Smooth muscle cell (in vitro differentiated cells): ENCODE results near the gene PLSCR1. TPM values are rescaled to one million over a fixed set of nuclear protein-coding genes. Genes with fewer than 3 reads are reported as not detected.
"Not testable (repeated sequence)": the region's sequence is repeated elsewhere in the genome, so short reads cannot be mapped to it uniquely, and the experiment has no call there.

Experiments
- DNase-seq: peaks from one replicate; lab custom pipeline; 2025; ENCODE audit not compliant: unreplicated experiment; lab: John Stamatoyannopoulos, UW
- H2AFZ ChIP-seq: fragments of 200-600 bp; sonication (generic); 2 replicates; pipeline ENCODE4 v1.6.0; 2016; ENCODE audit warnings: antibody characterized with exemption, low read depth, mild to moderate bottlenecking
- H3F3A ChIP-seq: fragments of 200-600 bp; sonication (generic); 2 replicates; pipeline ENCODE4 v1.6.0; 2017; ENCODE audit warnings: antibody characterized with exemption, low read depth
- H3K27ac ChIP-seq: fragments of 200-600 bp; sonication (generic); 2 replicates; pipeline ENCODE4 v1.5.1; 2016; ENCODE audit warnings: low read depth, mild to moderate bottlenecking
- H3K27me3 ChIP-seq: fragments of 200-600 bp; sonication (generic); 2 replicates; pipeline ENCODE4 v1.6.1; 2016; ENCODE audit warnings: low read depth, mild to moderate bottlenecking
- H3K36me3 ChIP-seq: fragments of 200-600 bp; sonication (generic); 2 replicates; pipeline ENCODE4 v1.5.1; 2016; ENCODE audit warnings: low read depth
- H3K4me1 ChIP-seq: fragments of 200-600 bp; sonication (generic); 2 replicates; pipeline ENCODE4 v1.5.1; 2016; ENCODE audit warnings: low read depth
- H3K4me2 ChIP-seq: fragments of 200-600 bp; sonication (generic); 2 replicates; pipeline ENCODE4 v1.6.0; 2016; ENCODE audit warnings: mild to moderate bottlenecking
- H3K4me3 ChIP-seq: fragments of 200-600 bp; sonication (generic); 2 replicates; pipeline ENCODE4 v1.5.1; 2016; ENCODE audit warnings: mild to moderate bottlenecking
- H3K79me2 ChIP-seq: fragments of 200-600 bp; sonication (generic); 2 replicates; pipeline ENCODE4 v1.6.0; 2016; ENCODE audit warnings: low read depth, mild to moderate bottlenecking
- H3K9ac ChIP-seq: fragments of 200-600 bp; sonication (generic); 2 replicates; pipeline ENCODE4 v1.6.0; 2016; ENCODE audit warnings: low read depth
- H3K9me3 ChIP-seq: fragments of 200-600 bp; sonication (generic); replicated peaks from 2 replicates; pipeline ENCODE4 v1.5.1; 2016; ENCODE audit warnings: low read depth
- H4K20me1 ChIP-seq: fragments of 200-600 bp; sonication (generic); 2 replicates; pipeline ENCODE4 v1.6.0; 2016; ENCODE audit warnings: low read depth
- WGBS: methylation state at CpG from one replicate; pipeline ENCODE4 v1.1.7; 2016; ENCODE audit warnings: low lambda C conversion rate; 5-methylcytosine and 5-hydroxymethylcytosine counted together
- polyA plus RNA-seq: library from polyadenylated mRNA; unstranded; fragments of >200 nt; fragmentation: Nextera tagmentation; extraction: Ambion mirVana; gene quantifications from 2 replicates; pipeline ENCODE4 v1.2.1, GENCODE V29; 2016
- total RNA-seq: library from RNA; depleted of rRNA; stranded (reverse); fragments of >200 nt; gene quantifications from 2 replicates; pipeline ENCODE4 v1.2.3, GENCODE V29; 2014
- TF ChIP-seq, protein P1 (sequence below): fragments of 200-600 bp; sonication (generic); IDR thresholded peaks from 2 replicates; pipeline ENCODE4 v1.5.1; 2017; ENCODE audit warnings: borderline replicate concordance, mild to moderate bottlenecking, antibody characterized with exemption; ENCODE audit not compliant: insufficient read depth, poor library complexity, severe bottlenecking

The PLSCR1 gene
- total and polyA plus RNA-seq, 2 experiments from 2014 or later: 21.6 to 36.7 TPM

DNA sequence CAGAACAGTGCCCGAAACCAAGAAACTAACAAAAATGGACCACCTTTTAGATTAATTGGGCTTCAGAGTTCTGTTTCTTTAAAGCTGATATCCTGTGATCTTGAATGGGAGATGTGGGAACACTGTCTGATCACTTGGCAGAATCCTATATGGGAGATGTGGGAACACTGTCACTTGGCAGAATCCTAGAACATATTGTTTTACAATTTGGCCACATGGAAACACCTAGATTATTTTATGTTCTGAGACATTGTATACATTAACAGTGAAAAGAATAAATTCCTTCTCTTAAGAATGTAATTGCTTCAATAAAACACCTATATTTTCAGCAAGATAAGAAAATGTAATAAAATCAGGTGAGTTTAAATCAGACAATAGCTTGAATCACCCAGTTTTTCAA is 44.7 kb downstream of the PLSCR1 start:
- no peak overlapping the region for H3K4me3 ChIP-seq
- H3K27me3 ChIP-seq: no peaks in the 10 kb centered on the region
- H3F3A ChIP-seq: peaks cover 5% of the 10 kb centered on the region
- H3K9me3 ChIP-seq: no peaks in the 10 kb centered on the region
- TF ChIP-seq, protein P1, sequence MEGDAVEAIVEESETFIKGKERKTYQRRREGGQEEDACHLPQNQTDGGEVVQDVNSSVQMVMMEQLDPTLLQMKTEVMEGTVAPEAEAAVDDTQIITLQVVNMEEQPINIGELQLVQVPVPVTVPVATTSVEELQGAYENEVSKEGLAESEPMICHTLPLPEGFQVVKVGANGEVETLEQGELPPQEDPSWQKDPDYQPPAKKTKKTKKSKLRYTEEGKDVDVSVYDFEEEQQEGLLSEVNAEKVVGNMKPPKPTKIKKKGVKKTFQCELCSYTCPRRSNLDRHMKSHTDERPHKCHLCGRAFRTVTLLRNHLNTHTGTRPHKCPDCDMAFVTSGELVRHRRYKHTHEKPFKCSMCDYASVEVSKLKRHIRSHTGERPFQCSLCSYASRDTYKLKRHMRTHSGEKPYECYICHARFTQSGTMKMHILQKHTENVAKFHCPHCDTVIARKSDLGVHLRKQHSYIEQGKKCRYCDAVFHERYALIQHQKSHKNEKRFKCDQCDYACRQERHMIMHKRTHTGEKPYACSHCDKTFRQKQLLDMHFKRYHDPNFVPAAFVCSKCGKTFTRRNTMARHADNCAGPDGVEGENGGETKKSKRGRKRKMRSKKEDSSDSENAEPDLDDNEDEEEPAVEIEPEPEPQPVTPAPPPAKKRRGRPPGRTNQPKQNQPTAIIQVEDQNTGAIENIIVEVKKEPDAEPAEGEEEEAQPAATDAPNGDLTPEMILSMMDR: no peak
- 86% methylated on average over 1 of the region's 1 CpG for WGBS
- no peaks in the 10 kb centered on the region for H4K20me1 ChIP-seq
- no peak overlapping the region for H2AFZ ChIP-seq
- DNase-seq: no peak
- no peaks in the 10 kb centered on the region for H3K36me3 ChIP-seq
- no peak overlapping the region for H3K9ac ChIP-seq
- no peak overlapping the region for H3K4me2 ChIP-seq
- no peak overlapping the region for H3K27ac ChIP-seq
- no peaks in the 10 kb centered on the region for H3K4me1 ChIP-seq
- no peaks in the 10 kb centered on the region for H3K79me2 ChIP-seq

DNA sequence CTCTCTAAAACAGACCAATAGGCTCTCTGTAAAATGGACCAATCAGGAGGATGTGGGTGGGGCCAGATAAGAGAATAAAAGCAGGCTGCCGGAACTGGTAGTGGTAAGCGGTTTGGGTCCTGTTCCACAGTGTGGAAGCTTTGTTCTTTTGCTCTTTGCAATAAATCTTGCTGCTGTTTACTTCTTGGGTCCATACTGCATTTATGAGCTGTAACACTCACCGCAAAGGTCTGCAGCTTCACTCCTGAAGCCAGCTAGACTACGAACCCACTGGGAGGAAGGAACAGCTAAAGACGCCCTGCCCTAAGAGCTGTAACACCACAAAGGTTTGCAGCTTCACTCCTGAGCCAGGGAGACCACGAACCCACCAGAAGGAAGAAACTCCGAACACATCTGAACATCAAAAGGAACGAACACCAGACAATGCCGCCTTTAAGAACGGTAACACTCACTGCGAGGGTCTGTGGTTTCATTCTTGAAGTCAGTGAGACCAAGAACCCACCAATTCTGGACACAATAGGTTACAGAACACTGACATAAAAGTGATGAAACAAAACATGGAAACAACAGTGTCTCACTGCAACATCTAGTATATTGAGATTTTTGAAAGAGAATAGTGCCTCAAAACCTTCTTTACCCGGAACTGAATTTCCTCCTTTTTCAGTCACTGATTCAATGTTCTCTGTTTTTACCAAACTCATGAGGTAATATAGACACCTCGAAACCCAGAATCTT is 46.2 kb downstream of the PLSCR1 start:
- 97% methylated on average over 13 of the region's 13 CpGs for WGBS
- Histone ChIP-seq H3K27ac (no peak overlapping the region), H3K79me2 (no peaks in the 10 kb centered on the region), H3K9ac (no peak overlapping the region), H3K4me1 (no peaks in the 10 kb centered on the region), H4K20me1 (no peaks in the 10 kb centered on the region), H3F3A (no peaks in the 10 kb centered on the region), H3K27me3 (no peaks in the 10 kb centered on the region), H2AFZ (no peak overlapping the region), H3K9me3 (no peaks in the 10 kb centered on the region), H3K4me3 (no peak overlapping the region), H3K36me3 (no peaks in the 10 kb centered on the region), H3K4me2 (no peak overlapping the region)
- TF ChIP-seq, protein P1: no peak
- no peak for DNase-seq

DNA sequence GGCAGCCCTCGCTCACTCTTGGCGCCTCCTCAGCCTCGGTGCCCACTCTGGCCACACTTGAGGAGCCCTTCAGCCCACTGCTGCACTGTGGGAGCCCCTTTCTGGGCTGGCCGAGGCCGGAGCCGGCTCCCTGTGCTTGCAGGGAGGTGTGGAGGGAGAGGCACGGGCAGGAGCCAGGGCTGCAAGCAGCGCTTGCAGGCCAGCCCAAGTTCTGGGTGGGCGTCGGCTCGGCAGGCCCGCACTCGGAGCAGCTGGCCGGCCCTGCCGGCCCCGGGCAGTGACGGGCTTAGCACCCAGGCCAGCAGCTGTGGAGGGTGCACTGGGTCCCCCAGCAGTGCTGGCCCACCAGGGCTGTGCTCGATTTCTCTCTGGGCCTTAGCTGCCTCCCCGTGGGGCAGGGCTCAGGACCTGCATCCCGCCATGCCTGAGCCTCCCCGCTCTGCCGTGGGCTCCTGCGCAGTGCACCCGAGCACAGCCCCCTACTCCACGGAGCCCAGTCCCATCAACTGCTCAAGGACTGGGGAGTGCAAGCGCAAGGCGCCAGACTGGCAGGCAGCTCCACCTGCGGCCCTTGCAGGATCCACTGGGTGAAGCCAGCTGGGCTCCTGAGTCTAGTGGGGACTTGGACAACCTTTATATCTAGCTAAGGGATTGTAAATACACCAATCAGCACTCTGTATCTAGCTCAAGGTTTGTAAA is 47.1 kb downstream of the PLSCR1 start:
- H3F3A ChIP-seq, H3K4me2 ChIP-seq, H4K20me1 ChIP-seq, H2AFZ ChIP-seq, H3K36me3 ChIP-seq, H3K4me3 ChIP-seq, DNase-seq, H3K27ac ChIP-seq, H3K27me3 ChIP-seq, H3K4me1 ChIP-seq, H3K9ac ChIP-seq, H3K79me2 ChIP-seq, H3K9me3 ChIP-seq: not testable (repeated sequence)
- 94% methylated on average over 27 of the region's 28 CpGs for WGBS

DNA sequence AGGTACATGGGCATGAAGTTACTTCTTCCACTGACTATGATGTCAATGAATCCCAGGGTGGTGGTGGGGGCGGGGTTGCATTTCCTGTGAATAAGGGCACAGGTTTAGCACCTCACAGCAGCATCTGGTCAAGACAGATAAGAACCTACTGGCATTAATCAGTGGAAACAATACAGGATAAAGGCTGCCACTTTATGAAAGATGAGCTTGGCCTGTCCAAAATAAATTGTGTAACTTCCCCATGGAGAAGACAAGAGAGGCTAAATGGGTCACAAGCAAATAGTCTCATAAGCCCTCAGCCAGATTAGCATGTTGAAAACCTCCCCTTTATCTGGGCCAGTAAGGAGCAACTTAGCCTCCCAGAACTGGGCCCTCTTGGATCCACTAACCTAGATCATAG is 47.7 kb downstream of the PLSCR1 start:
- no peak overlapping the region for H2AFZ ChIP-seq
- no peaks in the 10 kb centered on the region for H3K27me3 ChIP-seq
- H3K27ac ChIP-seq: no peak overlapping the region
- H3K36me3 ChIP-seq: no peaks in the 10 kb centered on the region
- no peaks in the 10 kb centered on the region for H3F3A ChIP-seq
- WGBS: 64% methylated on average over 1 of the region's 1 CpG
- no peak overlapping the region for H3K9ac ChIP-seq
- no peak for DNase-seq
- no peaks in the 10 kb centered on the region for H3K9me3 ChIP-seq
- no peak overlapping the region for H3K4me2 ChIP-seq
- no peaks in the 10 kb centered on the region for H3K4me1 ChIP-seq
- H4K20me1 ChIP-seq: no peaks in the 10 kb centered on the region
- TF ChIP-seq, protein P1: no peak
- H3K4me3 ChIP-seq: no peak overlapping the region
- H3K79me2 ChIP-seq: no peaks in the 10 kb centered on the region
